ENCODE data around the gene MINDY1.

MINDY1 gene

DNA sequence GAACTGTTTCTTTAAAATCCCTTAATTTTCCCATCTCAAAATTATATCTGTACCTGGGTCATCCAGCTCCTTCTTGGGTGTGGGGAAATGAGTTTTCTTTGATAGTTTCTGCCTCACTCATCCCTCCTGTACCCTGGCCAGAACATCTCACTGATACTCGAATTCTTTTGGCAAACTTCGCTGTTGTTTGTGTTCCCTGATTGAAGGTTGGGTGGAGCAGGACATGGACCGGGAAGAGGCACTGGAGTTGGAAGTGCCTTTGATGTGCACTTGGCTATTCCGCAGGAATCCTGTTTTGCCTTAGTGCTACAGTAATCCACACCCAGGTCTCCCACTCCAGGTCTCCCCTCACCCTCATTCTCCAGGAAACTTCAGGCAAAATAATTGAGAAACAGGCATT lies 11.2 kb downstream of the MINDY1 start:
- Histone ChIP-seq H3K27me3 (ENCODE audit: control insufficient read depth in 5 of 5, insufficient read depth in 4 of 5, low read length in 5 of 5) (no peaks in the 10 kb centered on the region), H3K4me3 (ENCODE audit: low read depth in 1 of 5, low read length in 5 of 5) (peak overlapping the region in 4 of 5 donors; percentile 13 to 50 (median 36)), H3K27ac (ENCODE audit: low read depth, low read length) (peak overlapping the region; percentile 48), H3K9me3 (ENCODE audit: control insufficient read depth in 5 of 5, low read length in 5 of 5) (no peaks in the 10 kb centered on the region), H3K36me3 (ENCODE audit: control insufficient read depth in 5 of 5, insufficient read depth in 5 of 5, low read length in 5 of 5) (peaks cover 0 to 37% (median 31%) of the 10 kb centered on the region in 5 donors), H3K9ac (ENCODE audit: low read length in 5 of 5) (peak overlapping the region in 2 of 5 donors; percentile 4 to 48), H3K4me1 (ENCODE audit: control insufficient read depth in 5 of 5, insufficient read depth in 5 of 5, low read length in 5 of 5) (peaks cover 5 to 11% (median 6%) of the 10 kb centered on the region in 5 donors)

DNA sequence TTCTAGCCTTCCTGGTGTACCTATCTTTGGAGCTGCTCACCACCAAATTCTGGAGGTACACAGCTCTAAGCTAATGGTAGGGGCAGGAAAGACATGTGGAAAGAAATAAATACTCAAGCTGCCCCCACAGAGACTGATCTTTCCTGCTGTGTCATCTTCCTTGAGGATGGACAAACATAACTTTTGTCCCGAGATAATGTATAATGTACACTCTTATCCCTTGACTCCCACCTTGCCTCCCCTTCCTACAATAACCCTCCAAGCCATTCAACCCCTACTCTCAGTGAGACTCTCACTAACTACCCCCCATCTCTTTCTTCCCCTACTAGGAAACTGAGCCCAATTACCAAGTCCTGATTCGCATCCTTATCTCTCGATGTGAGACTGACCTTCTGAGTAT lies 12.5 kb downstream of the MINDY1 start:
- H3K9ac ChIP-seq (ENCODE audit: low read length in 5 of 5): no peak overlapping the region
- H3K9me3 ChIP-seq (ENCODE audit: control insufficient read depth in 5 of 5, low read length in 5 of 5): no peaks in the 10 kb centered on the region
- H3K27ac ChIP-seq (ENCODE audit: low read depth, low read length): no peak overlapping the region
- H3K27me3 ChIP-seq (ENCODE audit: control insufficient read depth in 5 of 5, insufficient read depth in 4 of 5, low read length in 5 of 5): no peaks in the 10 kb centered on the region
- peaks cover 5 to 11% (median 6%) of the 10 kb centered on the region in 5 donors for H3K4me1 ChIP-seq (ENCODE audit: control insufficient read depth in 5 of 5, insufficient read depth in 5 of 5, low read length in 5 of 5)
- H3K4me3 ChIP-seq (ENCODE audit: low read depth in 1 of 5, low read length in 5 of 5): no peak overlapping the region
- H3K36me3 ChIP-seq (ENCODE audit: control insufficient read depth in 5 of 5, insufficient read depth in 5 of 5, low read length in 5 of 5): peaks cover 0 to 26% (median 24%) of the 10 kb centered on the region in 5 donors

GRCh38 chr1:150992626-150993025 lies 14.1 kb downstream of the MINDY1 start:
- Histone ChIP-seq H3K27ac (ENCODE audit: low read depth, low read length) (no peak overlapping the region), H3K27me3 (ENCODE audit: control insufficient read depth in 5 of 5, insufficient read depth in 4 of 5, low read length in 5 of 5) (no peaks in the 10 kb centered on the region), H3K36me3 (ENCODE audit: control insufficient read depth in 5 of 5, insufficient read depth in 5 of 5, low read length in 5 of 5) (peaks cover 0 to 10% (median 9%) of the 10 kb centered on the region in 5 donors), H3K9me3 (ENCODE audit: control insufficient read depth in 5 of 5, low read length in 5 of 5) (no peaks in the 10 kb centered on the region), H3K9ac (ENCODE audit: low read length in 5 of 5) (no peak overlapping the region), H3K4me1 (ENCODE audit: control insufficient read depth in 5 of 5, insufficient read depth in 5 of 5, low read length in 5 of 5) (peaks cover 5 to 11% (median 6%) of the 10 kb centered on the region in 5 donors), H3K4me3 (ENCODE audit: low read depth in 1 of 5, low read length in 5 of 5) (no peak overlapping the region)

- Histone ChIP-seq H3K27me3 (ENCODE audit: control insufficient read depth in 5 of 5, insufficient read depth in 4 of 5, low read length in 5 of 5) (no peaks in the 10 kb centered on the region), H3K9me3 (ENCODE audit: control insufficient read depth in 5 of 5, low read length in 5 of 5) (no peaks in the 10 kb centered on the region), H3K9ac (ENCODE audit: low read length in 5 of 5) (no peak overlapping the region), H3K4me3 (ENCODE audit: low read depth in 1 of 5, low read length in 5 of 5) (no peak overlapping the region), H3K4me1 (ENCODE audit: control insufficient read depth in 5 of 5, insufficient read depth in 5 of 5, low read length in 5 of 5) (no peaks in the 10 kb centered on the region), H3K36me3 (ENCODE audit: control insufficient read depth in 5 of 5, insufficient read depth in 5 of 5, low read length in 5 of 5) (no peaks in the 10 kb centered on the region), H3K27ac (ENCODE audit: low read depth, low read length) (no peak overlapping the region)
These were observed 18.8 kb downstream of the MINDY1 start for GRCh38 chr1:150987924-150988323.

DNA sequence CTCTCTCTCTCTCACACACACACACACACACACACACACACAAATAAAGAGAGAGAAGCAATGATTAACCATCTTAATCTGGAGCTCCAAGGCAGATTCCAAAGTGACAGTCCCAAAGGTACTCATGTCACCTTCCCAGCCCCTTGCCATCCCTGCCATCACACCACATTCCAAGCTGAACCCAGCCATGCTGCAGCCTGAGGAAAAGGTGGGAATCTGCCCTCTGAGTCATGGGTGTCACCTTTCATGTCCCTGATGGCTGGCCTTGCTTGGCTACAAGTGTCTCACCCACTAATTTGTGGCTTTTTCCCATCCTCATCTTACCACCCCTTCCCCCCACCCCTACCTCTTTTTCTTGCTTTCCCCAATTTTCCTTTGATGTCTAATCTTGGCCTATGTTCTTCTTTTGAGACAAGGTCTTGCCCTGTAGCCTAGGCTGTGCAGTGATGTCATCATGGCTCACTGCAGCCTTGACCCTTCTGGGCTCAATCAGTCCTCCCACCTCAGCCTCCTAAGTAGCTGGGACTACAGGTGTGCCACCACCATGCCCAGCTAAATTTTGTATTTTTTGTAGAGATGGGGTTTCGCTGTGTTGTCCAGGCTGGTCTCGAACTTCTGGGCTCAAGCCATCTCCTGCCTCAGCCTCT lies 21.4 kb downstream of the MINDY1 start:
- Histone ChIP-seq H3K27ac (ENCODE audit: low read depth, low read length) (no peak overlapping the region), H3K36me3 (ENCODE audit: control insufficient read depth in 5 of 5, insufficient read depth in 5 of 5, low read length in 5 of 5) (no peaks in the 10 kb centered on the region), H3K4me3 (ENCODE audit: low read depth in 1 of 5, low read length in 5 of 5) (no peak overlapping the region), H3K9me3 (ENCODE audit: control insufficient read depth in 5 of 5, low read length in 5 of 5) (no peaks in the 10 kb centered on the region), H3K27me3 (ENCODE audit: control insufficient read depth in 5 of 5, insufficient read depth in 4 of 5, low read length in 5 of 5) (no peaks in the 10 kb centered on the region), H3K9ac (ENCODE audit: low read length in 5 of 5) (no peak overlapping the region), H3K4me1 (ENCODE audit: control insufficient read depth in 5 of 5, insufficient read depth in 5 of 5, low read length in 5 of 5) (no peaks in the 10 kb centered on the region)

DNA sequence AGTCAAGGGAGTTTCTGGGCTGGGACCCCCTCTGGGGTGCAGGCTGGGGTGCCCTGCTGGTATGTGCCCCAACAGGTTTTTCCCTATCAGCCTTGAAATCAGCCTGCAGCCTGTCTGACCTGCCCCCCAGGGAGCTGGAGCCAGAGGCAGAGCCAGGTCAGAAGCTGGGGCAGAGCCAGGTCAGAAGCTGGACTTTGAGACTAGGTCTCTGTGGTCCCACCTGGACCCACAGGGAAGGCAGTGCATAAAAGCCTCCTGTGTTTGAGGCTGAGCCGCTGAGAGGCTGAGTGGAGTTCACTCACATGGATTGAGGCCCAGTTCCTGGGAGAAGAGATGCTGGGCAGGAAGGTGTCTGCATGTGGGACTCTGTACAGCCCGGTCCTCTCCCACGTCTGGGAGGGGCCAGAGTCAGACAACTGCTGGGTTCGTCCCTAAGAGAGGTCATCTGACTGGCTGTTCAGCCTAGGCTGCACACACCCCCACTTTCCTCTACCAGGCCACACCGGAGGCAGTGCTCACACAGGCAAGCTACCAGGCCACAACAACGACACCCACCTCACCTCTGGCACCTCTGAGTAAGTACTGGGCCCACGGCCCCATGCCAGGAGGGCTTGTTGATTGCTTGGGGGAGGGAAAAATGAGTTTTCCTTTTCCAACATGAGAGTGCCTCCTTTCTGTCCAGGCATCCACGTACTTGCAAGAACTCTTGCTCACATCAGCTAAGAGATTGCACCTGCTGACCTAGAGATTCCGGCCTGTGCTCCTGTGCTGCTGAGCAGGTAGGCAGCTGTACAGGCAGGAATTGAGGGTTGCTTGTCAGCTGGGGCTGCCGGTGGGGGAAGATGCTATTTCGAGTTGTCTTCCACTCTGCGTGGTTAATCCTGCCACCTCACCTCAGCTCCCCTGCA lies 24.6 kb downstream of the MINDY1 start, which contains the start of gene ANXA9:
ANXA9 (plus strand) TSS at position 488 of the 908 bp plus-strand sequence. CDS start 814 bp downstream, outside the sequence.
- H3K4me3 ChIP-seq (ENCODE audit: low read depth in 1 of 5, low read length in 5 of 5): no peak within 1 kb of the TSS
- H3K4me1 ChIP-seq (ENCODE audit: control insufficient read depth in 5 of 5, insufficient read depth in 5 of 5, low read length in 5 of 5): peaks cover 1 to 26% (median 15%) of the 10 kb centered on the region in 5 donors
- no peaks in the 10 kb centered on the region for H3K36me3 ChIP-seq (ENCODE audit: control insufficient read depth in 5 of 5, insufficient read depth in 5 of 5, low read length in 5 of 5)
- no peak within 1 kb of the TSS for H3K27ac ChIP-seq (ENCODE audit: low read depth, low read length)
- H3K9ac ChIP-seq (ENCODE audit: low read length in 5 of 5): peak within 1 kb of the TSS in 1 of 5 donors; percentile 29
- H3K27me3 ChIP-seq (ENCODE audit: control insufficient read depth in 5 of 5, insufficient read depth in 4 of 5, low read length in 5 of 5): no peaks in the 10 kb centered on the region
- no peaks in the 10 kb centered on the region for H3K9me3 ChIP-seq (ENCODE audit: control insufficient read depth in 5 of 5, low read length in 5 of 5)

DNA sequence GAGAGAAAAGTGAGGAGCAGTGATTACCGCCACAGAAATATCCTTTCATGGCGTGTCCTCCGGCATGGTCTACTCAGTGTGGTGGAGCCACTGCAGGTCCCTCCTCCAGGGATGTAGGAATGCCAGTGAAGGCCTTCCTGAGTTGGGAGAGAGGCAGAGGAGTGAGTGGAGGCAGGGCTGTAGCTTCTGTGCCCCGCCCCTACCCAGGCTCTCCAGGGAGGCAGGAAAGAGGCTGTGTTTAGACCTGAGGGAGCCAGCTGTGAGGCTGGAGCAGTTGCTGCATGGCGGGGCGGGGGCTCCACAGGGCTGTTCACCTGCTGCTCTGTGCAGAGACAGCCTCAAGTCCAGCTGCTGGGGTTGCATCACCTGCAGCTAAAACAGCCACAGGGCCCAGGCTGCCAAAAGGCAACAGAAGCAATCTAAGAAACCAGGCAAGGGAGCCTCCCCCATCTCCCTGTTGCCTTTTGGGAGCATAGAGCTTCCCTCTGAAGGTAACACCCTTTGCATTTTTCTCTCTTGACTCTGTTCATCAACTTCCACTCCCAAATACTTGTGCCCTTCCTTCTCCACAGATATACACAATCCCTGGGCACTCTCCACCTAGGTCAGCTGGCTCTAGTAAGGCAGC lies 25.4 kb downstream of the MINDY1 start:
- no peak overlapping the region for H3K4me3 ChIP-seq (ENCODE audit: low read depth in 1 of 5, low read length in 5 of 5)
- H3K36me3 ChIP-seq (ENCODE audit: control insufficient read depth in 5 of 5, insufficient read depth in 5 of 5, low read length in 5 of 5): no peaks in the 10 kb centered on the region
- no peak overlapping the region for H3K9ac ChIP-seq (ENCODE audit: low read length in 5 of 5)
- H3K27ac ChIP-seq (ENCODE audit: low read depth, low read length): no peak overlapping the region
- H3K27me3 ChIP-seq (ENCODE audit: control insufficient read depth in 5 of 5, insufficient read depth in 4 of 5, low read length in 5 of 5): no peaks in the 10 kb centered on the region
- no peaks in the 10 kb centered on the region for H3K9me3 ChIP-seq (ENCODE audit: control insufficient read depth in 5 of 5, low read length in 5 of 5)
- peaks cover 1 to 32% (median 17%) of the 10 kb centered on the region in 5 donors for H3K4me1 ChIP-seq (ENCODE audit: control insufficient read depth in 5 of 5, insufficient read depth in 5 of 5, low read length in 5 of 5)

GRCh38 chr1:150979092-150980056 lies 27.3 kb downstream of the MINDY1 start:
- Histone ChIP-seq H3K4me1 (ENCODE audit: control insufficient read depth in 5 of 5, insufficient read depth in 5 of 5, low read length in 5 of 5) (peaks cover 1 to 40% (median 22%) of the 10 kb centered on the region in 5 donors), H3K4me3 (ENCODE audit: low read depth in 1 of 5, low read length in 5 of 5) (peak overlapping the region; percentile 8 to 46 (median 22)), H3K9ac (ENCODE audit: low read length in 5 of 5) (peak overlapping the region in 2 of 5 donors; percentile 14 to 32)

More at GRCh38 chr1:150979092-150980056, 27.3 kb downstream of the MINDY1 start:
- Histone ChIP-seq H3K9me3 (ENCODE audit: control insufficient read depth in 5 of 5, low read length in 5 of 5) (no peaks in the 10 kb centered on the region), H3K27me3 (ENCODE audit: control insufficient read depth in 5 of 5, insufficient read depth in 4 of 5, low read length in 5 of 5) (no peaks in the 10 kb centered on the region), H3K27ac (ENCODE audit: low read depth, low read length) (no peak overlapping the region), H3K36me3 (ENCODE audit: control insufficient read depth in 5 of 5, insufficient read depth in 5 of 5, low read length in 5 of 5) (no peaks in the 10 kb centered on the region)
